Transverse colon (tissue), 4 donors: ENCODE data around the gene LPIN1.

Experiments
- POLR2AphosphoS5 ChIP-seq, 3 donors: sonication (generic); formaldehyde crosslinking; IDR thresholded peaks; one replicate each; pipeline ENCODE4 v1.6.1; 2016; ENCODE audit warnings: antibody characterized with exemption in 3 of 3
- TF ChIP-seq, protein P1 (sequence below), 5 experiments: fragments of 200-600 bp in 3 of 5; fragments of 450-650 bp in 2 of 5; sonication (generic) in 3 of 5; IDR thresholded peaks; 1 replicate in 2 of 5; 2 replicates in 3 of 5; pipeline ENCODE4 v1.5.1; 2016 to 2017; ENCODE audit warnings: antibody characterized with exemption in 5 of 5, inconsistent platforms in 3 of 5, mild to moderate bottlenecking in 2 of 5, moderate library complexity in 1 of 5

- TF ChIP-seq, protein P1, sequence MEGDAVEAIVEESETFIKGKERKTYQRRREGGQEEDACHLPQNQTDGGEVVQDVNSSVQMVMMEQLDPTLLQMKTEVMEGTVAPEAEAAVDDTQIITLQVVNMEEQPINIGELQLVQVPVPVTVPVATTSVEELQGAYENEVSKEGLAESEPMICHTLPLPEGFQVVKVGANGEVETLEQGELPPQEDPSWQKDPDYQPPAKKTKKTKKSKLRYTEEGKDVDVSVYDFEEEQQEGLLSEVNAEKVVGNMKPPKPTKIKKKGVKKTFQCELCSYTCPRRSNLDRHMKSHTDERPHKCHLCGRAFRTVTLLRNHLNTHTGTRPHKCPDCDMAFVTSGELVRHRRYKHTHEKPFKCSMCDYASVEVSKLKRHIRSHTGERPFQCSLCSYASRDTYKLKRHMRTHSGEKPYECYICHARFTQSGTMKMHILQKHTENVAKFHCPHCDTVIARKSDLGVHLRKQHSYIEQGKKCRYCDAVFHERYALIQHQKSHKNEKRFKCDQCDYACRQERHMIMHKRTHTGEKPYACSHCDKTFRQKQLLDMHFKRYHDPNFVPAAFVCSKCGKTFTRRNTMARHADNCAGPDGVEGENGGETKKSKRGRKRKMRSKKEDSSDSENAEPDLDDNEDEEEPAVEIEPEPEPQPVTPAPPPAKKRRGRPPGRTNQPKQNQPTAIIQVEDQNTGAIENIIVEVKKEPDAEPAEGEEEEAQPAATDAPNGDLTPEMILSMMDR (IDR thresholded peaks at IDR 0.05) = no peak
- TF ChIP-seq POLR2AphosphoS5 (IDR thresholded peaks at IDR 0.05) = no peak
Observed at GRCh38 chr2:11745613-11746375, 638 bp upstream of the LPIN1 start.
